GM18909 (cell line): ENCODE data around the gene AMBRA1.

Source experiments
- ATAC-seq: cut with Tn5 transposase; IDR thresholded peaks from one replicate; pipeline ENCODE4 v1.9.1; 2021; ENCODE audit warnings: mild to moderate bottlenecking; ENCODE audit not compliant: unreplicated experiment, poor library complexity

The AMBRA1 gene

GRCh38 chr11:46540807-46541206 lies 53.0 kb downstream of the AMBRA1 start:
- ATAC-seq = no peak

DNA sequence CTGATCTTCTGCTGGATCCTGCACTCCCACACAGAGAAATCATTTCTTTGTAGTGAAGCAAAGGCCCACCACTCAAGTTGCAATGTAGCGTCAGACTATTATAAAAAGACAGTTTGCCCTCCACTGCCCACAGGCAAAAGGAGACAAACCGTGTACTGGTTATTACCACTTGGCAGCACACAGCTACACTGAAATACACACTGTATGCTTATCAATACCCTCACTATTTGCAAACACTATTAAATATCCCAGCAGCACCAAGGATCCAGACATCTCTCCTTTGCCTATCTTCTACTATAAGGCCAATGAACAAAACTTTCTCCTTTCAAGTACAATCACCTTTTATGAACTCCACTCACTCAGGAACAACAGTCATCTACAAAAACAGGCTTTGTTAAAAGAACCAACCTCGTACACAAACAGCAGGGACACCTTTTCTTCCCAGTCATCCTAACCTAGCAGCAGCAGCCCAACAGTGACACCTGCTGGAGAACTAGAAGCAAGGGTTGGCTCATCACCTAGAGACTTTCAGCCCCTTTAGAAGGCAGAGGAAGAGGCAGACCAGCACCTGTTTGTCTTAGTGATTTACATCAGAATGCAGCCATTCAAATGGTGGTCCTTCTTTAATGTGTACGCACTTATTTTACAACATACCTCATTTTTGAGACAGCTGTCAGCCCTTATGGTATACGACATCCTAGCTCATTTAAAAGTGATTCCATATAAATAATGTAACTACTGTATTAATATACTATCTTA lies 56.1 kb downstream of the AMBRA1 start:
- ATAC-seq = peak; percentile 57

GRCh38 chr11:46537121-46537520 lies 56.7 kb downstream of the AMBRA1 start:
- no peak for ATAC-seq

DNA sequence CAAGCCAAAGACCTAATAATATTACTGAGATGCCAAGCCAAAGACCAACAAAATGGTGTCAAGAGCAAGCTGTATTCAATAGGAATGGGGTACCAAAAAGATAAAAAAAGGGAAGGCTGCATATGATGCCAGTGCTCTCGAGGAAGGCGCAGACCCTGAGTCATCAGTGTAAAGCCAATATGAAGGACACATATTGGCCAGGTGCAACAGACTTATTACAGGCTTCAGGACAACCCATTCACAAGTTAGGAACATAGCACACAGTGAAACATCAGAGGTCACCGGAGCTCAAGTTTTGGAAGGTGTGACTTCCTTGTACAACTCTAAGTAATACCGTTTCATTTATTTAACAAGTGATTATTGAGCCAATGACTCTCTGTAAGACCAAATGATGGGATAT lies 58.1 kb downstream of the AMBRA1 start:
- no peak for ATAC-seq

- no peak for ATAC-seq
Measured at GRCh38 chr11:46534711-46535110, 59.1 kb downstream of the AMBRA1 start.

- ATAC-seq = no peak
Measured at GRCh38 chr11:46533396-46534100, 60.3 kb downstream of the AMBRA1 start.

- no peak for ATAC-seq
Measured at GRCh38 chr11:46529928-46530574, 63.8 kb downstream of the AMBRA1 start.

- peak; percentile 69 for ATAC-seq
Measured at GRCh38 chr11:46529095-46529905, 64.5 kb downstream of the AMBRA1 start.

- no peak for ATAC-seq
Measured at GRCh38 chr11:46528445-46529094, 65.3 kb downstream of the AMBRA1 start.

GRCh38 chr11:46527591-46528130 lies 66.2 kb downstream of the AMBRA1 start:
- ATAC-seq = no peak

- ATAC-seq = no peak
Measured at GRCh38 chr11:46526216-46527215, 67.3 kb downstream of the AMBRA1 start.

DNA sequence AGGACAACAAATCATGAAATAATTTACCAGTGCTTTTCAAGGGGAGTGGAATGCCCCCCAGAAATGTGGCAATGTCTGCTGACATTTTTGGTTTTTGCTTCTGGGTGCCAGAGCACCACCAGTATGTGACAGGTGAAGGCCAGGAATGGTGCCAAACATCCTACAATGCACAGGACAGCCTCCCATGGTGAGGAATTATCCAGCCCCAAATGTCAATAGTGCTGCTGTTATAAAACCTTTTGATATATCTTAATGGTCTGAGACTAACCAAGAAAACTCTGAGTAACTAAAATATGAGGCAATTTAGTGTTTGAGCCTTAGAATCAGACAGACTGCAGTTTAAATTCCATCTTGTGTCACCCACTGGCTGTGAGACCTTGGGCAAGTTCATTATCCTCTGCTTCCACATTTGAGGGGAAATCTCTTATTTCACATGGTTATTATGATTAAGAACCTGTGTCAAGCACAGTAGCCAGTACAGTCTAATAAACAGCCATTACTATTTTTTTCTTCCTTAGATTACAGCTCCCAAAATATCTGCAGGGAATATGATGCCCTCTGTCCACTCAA lies 69.5 kb downstream of the AMBRA1 start:
- ATAC-seq = no peak

- no peak for ATAC-seq
Measured at GRCh38 chr11:46523290-46523689, 70.5 kb downstream of the AMBRA1 start.

DNA sequence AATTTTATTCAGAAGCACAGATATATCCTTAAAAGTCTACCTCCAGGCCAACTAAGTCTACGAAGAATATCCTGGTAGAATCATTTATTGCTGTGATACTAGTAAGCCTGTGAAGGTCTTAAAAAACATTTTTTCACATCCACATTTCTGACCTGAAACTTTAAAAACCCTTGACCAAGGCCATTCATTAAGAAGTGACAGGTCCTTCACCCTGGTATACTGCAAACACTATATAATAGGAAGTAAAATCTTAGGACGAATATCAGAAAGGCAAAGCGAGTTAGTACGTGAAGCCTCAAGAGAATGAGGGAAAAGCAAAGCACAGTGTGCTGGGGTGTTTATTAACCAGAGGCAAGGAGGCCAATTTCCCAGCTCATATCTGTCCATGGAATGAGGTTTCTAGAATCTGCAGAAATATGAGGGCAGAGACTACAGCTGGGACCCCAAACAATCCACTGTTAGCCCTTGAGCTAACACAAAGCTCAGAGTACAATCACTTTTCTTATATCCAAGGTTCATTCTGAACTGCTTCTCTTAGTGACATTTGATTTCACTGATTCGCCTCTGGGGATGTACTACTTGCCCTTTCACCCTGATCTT lies 71.0 kb downstream of the AMBRA1 start:
- no peak for ATAC-seq

GRCh38 chr11:46521961-46522681 lies 71.7 kb downstream of the AMBRA1 start:
- ATAC-seq = no peak

DNA sequence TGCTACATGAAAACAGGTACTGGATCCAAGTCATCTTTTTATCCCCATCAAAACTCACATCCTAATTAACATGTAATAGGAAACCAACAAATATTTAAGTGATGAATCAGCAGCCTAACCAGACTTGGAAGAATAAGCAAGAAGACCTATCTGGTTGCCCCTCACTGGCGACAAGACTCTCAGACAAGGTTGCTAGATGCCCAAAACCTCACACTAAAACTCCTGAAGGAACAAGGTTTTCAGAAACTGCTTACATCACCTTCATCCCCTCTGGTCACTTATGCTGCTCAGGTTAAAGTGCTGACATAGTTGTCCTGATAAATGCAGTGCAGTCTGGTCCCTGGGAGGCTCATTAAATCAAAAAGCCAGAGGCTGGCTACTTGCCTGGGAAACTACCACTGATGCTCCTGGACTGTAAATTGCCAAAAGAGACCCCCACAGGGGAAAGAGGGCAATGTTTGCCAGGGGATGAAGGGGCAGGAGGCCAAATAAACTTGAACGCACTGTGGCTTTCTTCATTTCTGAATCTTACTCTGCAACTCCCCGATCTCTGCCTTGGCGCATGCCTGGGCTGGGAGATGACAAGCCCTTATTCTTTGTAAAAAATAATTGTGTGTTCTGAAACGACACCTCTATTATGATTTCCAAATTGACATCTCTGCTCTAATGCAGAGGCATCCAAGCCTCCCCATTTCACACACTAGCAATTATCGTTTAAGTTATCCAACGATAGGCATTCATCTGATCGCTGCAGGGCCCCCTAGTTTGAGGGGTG lies 72.7 kb downstream of the AMBRA1 start:
- ATAC-seq = no peak
